Amniotic stem cell (primary cell): ENCODE results near the gene UST.
"Not testable (repeated sequence)": the region's sequence is repeated elsewhere in the genome, so short reads cannot be mapped to it uniquely, and the experiment has no call there.

Source experiments
- DNase-seq: peaks from one replicate; lab custom pipeline; 2025; lab: John Stamatoyannopoulos, UW

The UST gene

DNA sequence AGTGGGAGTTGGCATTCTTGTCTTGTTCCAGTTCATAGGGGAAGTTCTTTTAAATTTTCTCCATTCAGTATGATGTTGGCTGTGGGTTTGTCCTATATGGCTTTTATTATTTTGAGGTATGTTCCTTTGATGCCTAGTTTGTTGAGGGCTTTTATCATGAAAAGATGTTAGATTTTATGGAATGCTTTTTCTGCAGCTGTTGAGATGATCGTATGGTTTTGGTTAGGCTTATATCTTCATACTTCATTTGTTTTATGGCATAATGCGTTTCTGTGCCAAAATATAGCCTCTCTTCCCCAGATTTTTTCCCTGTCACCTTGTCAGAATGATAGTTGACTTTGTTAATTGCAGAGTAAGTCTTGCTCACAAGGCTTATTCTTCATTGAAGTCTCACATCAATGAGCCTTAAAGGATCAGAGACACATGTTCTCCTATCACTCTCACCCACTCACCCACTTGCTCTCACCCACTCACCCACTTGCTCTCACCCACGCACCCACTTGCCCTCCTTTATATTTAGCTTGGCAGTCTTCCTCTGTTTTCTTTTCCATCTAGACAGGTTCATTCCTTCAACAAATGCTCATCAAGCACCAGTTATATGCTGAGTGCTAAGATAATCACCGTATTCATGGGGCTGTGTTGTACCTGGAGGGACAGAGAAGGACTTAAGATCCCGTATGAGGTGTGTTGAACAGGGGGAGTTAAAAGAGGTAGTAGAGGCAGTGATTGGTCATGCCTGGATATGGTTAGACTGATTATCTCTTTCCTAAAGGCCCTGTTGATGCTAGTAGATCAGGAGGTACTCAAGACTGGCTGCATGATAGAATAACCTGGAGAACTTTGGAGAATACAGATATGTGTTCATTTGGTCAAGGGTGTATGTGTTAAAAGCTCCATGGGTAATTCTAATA lies 19.3 kb downstream of the UST start:
- no peak for DNase-seq

DNA sequence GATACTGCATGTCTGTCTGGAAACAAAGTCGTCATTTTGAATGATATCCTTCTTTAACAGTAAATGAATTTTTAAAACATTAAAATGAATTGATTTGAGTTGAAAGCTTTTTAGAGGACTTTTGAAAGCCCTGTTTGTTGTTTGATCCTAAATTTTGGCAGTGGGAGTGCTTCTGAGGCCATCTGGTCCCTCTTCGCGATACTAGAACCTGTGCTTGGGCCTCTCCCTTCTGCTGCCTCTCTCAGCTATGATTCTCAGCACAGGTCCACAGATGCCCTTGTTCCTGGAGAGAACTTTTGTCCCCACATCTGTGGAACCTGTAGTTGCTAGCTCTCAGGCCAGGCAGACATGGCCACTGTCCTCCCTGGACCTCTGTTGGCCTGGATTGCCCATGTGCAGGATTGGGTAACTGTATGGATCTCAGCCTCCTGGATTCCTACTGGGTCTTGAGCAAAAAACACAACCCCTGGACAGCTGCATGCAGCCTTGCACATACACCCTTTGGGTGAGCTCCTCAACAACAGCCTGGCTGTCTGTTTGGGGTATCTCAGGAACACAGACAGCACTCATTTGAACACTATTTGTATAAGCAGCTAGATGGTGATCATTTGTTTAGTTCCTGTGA lies 21.9 kb downstream of the UST start:
- no peak for DNase-seq

DNA sequence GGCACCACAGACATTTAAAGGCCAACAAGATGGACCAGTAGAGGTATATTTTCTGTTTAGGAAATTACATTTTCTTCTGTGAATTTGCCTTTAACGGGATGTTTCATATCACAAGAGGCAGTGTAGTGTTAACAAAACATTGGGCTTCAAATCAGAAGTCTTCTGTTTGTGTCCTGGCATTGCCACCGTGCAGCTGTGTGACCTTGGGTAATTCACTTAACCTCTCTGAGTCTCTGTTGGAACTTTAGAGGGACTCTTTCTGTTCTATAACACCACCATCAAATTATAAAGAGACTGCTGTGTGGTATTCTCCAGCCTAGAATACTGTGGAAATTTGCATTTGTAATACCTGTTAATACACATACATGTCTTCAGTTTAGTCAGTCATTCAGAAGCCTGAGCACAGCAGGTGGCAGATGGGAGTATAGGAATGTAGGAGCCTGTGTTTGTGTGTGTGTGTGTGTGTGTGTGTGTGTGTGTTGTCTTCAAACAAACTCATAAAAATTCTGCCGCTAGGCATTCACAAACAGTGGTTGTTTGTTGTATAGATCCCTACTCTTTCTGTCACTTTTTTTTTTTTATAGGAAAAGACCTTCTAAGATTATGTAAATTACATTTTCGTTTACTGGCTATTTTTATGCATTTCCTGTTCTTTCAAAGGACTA lies 22.6 kb downstream of the UST start:
- no peak for DNase-seq

DNA sequence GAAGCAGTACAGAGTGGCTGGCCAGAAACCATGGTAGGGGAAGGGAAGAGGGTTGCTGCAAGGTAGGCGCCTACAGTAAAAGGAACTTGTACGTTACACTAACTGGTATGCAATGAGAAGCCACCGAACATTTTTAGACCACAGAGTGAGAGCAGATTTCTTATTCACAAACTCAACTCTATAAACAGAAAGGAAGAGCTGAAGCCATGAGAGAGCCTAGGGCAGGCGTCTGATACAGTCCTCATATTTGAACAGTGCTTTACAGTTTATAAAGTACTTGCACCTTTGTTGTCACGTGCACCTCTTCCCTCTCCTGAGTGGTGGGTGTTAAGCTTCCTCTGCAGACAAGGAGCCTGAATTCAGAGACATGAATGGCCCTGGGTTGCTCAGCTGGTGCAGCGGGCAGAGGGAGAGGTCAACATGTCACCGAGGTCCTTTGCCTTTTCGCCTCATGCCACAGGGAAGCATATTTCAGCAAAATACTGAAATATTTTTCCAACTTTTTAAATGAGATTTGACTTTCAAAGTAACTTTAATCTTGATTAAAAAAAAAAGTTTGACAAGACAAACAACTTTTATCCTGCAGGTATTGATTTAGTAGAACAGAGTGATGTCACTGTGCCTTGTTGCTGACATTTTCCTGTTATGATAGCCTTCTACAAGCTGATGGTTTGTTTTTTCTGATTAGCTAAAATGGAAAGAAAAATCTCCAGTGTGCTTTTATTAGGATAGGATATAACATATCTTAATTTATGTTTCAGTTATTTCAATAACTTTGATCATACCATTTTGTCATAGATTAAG lies 23.8 kb downstream of the UST start:
- DNase-seq = no peak

DNA sequence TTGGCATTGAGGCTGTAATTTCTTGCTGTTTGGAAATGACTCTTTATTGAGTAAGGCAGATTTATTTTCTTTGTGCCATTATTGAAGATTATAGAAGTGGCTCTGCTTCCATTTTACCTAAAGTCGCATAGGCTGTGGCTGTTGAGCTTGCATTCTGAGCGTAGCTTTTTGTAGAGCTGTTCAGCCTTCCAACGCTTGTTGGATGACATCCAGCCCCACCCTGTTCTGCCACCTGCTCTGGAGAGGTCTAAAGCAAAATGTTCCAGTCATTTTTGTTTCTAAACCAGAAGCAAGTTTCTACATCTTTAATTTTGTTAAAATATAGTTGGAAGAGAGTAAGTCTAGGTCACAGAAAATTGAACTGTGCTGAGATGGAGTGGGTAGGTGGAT lies 24.4 kb downstream of the UST start:
- no peak for DNase-seq

DNA sequence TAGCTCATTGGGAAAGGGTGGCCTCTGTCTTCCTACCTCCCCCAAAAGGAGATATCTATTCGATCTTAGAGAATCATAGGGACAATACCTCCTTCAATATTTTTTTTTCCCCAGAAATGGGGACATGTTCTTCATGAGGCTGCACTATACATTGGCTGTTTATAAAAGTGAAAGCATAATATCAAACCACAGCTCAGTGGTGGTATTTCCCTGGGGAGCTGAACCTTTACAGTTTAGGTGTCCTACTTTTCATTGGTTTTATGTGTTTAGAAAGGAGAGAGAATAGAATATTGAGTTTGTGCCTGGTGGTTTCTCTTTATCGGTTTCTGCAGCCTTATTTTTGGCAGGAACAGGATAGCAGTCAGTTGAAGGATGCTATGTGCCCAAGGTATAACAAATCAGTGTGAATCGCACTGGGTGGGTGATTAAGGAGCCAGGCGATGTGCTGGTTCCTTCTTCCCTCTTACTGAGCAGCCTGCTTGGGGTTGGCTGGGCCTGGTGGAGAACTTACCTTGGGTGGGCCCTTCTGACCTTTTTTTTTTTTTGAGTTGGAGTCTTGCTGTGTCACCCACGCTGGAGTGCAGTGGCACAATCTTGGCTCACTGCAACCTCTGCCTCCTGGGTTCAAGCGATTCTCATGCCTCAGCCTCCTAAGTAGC lies 25.2 kb downstream of the UST start:
- DNase-seq = no peak

DNA sequence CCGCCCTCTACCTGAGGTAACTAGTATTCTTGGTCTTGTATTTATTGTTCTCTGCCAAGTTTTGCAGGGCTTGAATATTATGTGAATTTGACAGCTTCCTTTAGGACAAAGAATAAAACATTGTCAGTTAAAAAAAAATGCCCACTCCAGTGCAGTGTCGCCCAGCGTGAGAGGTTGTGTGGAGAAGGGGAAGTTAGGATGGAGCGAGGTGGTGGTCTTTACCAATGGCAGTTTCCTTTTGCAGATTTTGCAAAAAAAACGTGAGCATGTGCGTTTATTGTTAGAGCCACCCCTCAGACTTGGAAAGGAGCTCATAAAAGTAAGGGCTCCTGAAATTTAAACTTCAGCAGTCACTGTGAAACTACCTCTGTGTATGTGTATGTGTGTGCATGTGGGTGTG lies 28.3 kb downstream of the UST start:
- no peak for DNase-seq

DNA sequence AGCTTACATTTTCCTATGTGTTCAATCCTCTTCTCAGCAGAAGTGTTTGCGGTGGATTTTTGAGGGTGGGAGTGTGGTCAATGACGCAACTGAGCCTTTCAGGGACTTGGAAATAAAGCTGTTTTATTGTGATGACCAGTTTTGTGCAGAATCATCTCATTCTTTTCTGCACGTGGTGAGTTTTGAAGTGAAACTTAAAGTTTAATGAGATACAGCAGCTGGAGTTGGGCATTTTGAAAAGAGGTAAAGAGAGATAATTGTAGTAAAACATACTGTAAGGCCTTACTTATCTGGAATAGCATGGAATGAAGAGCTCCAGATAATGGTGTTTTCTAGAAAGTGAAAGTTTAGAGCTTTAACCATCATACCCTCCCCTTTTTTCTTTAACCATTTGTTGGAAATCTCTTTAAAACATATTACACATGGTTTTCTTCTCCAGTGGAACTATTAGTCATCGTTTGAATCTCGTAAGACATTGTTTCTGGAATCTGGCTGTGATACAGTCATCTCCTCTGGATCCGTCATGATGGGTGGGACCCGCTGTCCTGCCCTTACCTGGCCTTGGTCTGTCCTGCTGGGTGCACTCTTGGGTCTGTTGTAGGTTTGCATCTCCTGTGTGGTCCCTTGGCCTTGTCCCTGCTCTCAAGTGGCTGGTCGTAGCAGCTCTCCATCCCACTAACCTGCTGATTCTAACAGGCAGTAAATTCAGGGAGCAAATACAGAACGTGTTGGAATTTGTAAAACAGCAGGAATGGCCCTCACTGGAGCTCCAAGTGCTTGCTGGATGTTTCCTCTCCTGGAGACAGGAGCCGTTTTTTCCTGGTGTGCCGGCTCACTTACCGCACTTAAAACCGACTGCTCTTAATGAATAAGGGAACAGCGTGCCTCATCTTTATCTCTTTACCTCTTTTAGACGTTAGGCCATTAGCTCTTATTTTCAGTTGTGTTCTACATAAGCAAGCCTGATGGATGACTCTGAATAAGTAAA lies 29.8 kb downstream of the UST start:
- no peak for DNase-seq

DNA sequence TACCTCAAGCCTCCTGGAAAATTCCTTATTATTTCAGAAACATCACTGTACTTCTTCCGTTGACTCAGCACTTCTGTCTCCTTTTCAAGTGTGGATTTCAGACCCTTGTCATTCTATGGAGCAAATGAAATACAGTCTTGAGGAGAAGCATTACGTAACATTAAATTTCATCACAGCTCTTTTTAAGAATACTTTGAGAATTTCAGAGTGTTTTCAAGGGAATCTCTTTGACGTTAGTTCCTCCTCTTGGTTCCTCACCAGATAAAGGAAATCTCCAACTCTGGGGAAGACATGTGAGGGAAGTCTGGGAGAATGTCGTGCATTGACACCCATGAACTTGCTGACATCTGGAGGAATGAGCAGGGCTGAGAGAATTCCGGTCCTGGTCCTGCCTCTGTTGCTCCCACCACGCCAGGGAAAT lies 32.3 kb downstream of the UST start:
- no peak for DNase-seq

DNA sequence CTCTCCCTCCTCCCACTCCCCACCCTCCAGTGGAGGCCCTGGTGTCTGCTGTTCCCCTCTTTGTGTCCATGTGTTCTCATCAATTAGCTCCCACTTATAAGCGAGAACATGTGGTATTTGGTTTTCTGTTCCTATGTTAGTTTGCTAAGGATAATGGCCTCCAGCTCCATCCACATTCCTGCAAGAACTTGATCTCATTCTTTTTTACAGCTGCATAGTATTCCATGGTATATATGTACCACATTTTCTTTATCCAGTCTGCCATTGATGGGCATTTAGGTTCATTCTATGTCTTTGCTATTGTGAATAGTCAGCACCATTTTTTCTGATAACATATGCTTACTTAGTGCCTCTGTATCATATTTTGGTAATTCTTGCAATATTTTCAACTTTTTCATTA lies 33.6 kb downstream of the UST start:
- DNase-seq = not testable (repeated sequence)

DNA sequence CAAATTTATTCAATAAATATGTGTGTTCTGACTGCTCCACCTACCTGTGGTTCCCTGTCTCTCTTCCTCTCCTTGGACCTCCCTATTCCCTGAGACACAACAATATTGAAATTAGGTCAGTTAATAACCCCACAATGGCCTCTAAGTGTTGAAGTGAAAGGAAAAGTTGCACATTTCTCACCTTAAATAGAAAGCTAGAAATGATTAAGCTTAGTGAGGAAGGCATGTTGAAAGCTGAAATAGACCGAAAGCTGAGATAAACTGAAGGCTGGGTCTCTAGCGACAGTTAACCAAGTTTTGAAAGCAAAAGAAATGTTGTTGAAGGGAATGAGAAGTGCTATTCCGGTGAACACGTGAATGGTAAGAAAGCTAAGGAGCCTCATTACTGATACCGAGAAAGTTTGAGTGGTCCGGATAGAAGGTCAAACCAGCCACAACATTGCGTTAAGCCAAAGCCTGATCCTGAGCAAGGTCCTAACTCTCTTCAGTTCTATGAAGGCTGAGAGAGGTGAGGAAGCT lies 34.1 kb downstream of the UST start:
- DNase-seq = no peak

DNA sequence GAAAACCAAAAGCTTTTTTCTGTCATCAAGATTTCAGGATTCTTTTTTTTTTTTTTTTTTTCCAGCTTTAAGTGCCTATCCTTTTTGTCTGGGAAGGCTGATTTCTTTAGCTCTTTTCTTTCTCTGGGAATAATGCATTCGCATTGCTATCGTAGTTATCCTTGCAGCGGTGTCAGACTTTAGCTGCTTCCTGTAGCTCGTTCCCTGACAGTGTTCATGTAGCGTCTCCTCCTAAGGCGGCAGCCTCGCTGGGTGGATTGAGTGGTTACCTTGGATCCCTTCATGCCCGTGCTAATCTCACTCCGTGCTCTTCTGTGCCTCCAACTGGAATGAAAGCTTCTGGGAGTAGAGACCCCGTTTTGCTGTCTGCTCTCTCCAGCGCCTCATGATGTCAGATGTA lies 43.1 kb downstream of the UST start:
- DNase-seq = no peak

DNA sequence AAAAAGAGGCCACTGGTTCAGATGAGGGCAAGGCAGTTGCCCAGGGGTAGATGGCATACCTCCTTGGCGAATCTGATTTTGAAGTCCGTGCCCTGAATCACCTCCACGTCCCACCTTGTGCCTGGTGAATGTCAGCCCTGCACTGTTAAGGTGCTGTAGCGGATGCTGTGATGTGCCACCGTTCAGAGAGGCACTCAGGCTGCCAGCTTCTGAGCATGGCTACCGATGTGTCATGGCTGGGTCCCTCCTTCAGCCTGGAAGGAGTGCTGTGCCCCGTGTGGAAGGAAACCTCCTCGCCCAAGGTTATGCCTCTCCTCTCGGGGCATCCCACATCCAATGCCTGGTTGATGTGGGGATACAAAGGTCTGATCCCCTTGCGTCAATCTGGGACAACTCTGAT lies 43.6 kb downstream of the UST start:
- DNase-seq = no peak

DNA sequence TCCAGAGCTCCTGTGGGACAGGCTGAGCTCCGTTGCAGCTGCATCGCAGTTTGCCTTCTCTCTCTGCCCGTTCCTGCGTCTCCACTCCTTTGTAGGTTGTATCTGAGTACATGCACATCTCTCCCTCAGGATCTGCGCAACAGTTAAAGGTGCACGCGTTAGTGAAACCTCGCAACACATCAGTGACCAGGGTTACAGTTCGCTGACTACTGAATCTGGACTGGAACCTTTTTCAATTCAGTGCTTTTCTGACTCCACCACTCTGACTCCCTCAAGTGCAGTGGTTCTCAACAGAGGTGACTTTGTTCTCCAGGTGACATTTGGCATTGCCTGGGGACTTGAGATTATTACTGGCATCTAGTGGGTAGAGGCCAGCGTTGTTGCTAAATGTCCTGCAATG lies 44.0 kb downstream of the UST start:
- DNase-seq = no peak

DNA sequence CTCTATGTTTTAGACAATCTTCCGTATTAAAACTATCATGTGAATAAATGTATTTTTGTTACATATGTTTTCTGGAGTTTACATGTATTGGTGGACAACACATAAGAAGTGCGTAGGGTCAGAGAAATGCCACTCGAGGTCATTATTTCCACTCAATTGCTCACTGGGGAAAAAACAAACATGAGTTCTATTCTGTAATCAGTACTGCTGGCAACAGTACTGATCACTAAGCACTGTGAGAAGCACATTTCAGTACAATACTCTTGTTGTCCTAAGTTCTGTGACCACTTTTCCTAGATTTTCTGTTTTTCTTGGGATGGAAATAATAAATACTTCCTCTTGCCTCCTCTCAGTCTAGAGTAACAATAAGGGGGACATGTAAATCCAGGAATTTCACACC lies 44.5 kb downstream of the UST start:
- DNase-seq = no peak

DNA sequence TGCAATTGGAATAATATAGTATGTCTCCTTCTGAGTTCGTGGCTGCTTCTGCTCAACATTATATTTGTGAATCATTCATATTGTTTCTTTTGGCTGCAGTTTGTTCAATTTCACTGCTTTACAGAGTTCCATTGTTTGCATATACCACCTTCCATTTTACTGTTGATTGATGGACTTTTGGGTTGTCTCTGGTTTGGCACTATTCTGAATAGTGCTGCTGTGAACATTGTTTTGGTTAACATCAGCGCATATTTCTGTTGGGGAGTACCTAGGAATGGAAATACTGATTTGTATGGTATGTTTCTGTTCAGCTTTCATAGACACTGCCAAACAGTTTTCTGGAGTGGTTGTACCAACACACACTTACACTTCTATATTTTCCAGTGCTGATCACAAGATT lies 46.9 kb downstream of the UST start:
- DNase-seq = no peak

DNA sequence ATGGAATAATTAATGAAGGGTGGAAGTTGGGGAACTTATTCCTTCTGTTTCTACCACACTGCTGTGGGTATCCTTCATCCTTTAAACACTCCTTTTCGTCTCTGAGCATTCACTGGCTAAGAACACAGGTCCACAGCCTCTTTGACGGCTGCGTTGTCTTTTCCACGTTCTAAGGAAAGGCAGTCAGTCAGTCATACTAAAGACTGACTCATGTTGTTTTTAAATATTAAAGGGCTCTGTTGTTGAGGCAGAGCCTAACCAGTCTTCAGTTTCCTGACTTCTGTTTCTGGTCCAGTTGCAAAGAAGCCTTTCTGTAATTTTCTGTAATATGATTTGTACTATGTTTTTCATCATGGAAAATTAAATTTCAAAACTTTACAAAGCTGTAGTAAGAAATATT lies 48.0 kb downstream of the UST start:
- DNase-seq = no peak

DNA sequence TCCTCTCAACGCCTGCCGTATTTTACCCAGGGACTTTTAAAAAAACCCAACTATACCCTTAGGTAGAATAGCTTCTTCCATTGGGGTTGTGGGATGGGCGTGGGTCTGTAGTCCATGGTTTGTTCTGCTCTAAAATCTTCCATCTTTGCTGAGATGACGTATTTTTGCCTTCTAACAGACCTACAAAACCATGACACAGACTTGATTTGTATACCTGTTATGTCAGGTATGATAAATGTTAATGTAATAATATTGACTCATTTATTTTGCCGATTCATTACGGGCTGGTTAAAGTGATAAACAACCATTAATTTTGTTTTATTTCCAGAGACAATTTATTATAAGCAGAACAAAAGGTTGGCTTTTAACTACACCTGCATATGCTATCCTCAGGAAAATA lies 48.7 kb downstream of the UST start:
- no peak for DNase-seq

DNA sequence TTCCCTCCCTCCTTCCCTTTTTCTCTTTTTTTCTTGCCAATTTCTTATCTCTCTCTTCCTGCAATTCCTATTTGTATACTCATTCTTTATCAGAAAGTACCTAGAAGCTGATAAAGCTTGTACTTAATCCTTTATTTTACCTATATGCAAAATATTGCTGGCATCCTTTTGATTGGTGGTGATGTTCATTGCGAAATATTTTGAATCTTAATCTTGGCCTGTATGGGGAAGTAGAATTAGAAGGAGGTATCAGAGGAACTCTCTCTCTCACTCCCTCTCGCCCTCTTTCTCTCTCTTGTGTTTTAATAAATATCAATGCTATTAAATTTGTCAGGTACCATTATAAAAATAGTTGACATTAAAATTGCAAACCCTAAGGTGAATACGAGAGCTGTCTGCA lies 52.8 kb downstream of the UST start:
- DNase-seq = no peak

DNA sequence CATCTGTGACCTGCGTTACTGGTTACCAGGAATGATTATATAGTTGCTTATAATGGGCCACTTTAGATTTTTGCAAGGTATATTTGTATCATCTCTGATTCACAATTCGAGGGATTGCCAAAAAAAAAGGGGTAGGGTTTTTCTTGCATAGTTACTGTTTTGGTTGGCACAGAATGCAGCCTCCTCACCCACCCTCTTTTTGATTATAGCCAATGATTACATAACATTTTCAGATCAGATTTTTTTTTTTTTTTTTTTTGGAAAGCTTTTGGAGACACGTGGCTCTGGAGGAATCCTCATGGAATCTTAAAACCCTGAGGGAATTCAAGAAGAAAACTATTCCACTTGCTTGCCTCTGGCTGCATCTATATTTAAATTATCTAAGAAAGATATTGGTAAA lies 53.7 kb downstream of the UST start:
- DNase-seq = no peak
